Loucy (cell line): Measurements from ENCODE around the gene OSBPL2.

ENCODE experiments used
- H2AFZ ChIP-seq: fragments of 200-600 bp; sonication (generic); 2 replicates; pipeline ENCODE4 v1.6.0; 2016; ENCODE audit warnings: antibody characterized with exemption, mild to moderate bottlenecking, low read length, moderate library complexity
- H3F3A ChIP-seq: fragments of 200-600 bp; 2 replicates; pipeline ENCODE4 v1.6.0; 2016; ENCODE audit warnings: antibody characterized with exemption, low read depth, mild to moderate bottlenecking
- H3K27me3 ChIP-seq: fragments of 200-600 bp; sonication (generic); 2 replicates; pipeline ENCODE4 v1.6.1; 2014; ENCODE audit warnings: low read length, mild to moderate bottlenecking; ENCODE audit not compliant: insufficient read depth, poor library complexity, severe bottlenecking
- H3K36me3 ChIP-seq: fragments of 200-600 bp; sonication (generic); 2 replicates; pipeline ENCODE4 v1.6.1; 2016; ENCODE audit warnings: low read length; ENCODE audit not compliant: insufficient read depth
- H3K4me1 ChIP-seq: fragments of 200-600 bp; sonication (generic); 2 replicates; pipeline ENCODE4 v1.5.1; 2014; ENCODE audit warnings: low read length, mild to moderate bottlenecking; ENCODE audit not compliant: insufficient read depth, poor library complexity, severe bottlenecking
- H3K4me2 ChIP-seq: fragments of 200-600 bp; sonication (generic); 2 replicates; pipeline ENCODE4 v1.6.0; 2014; ENCODE audit warnings: antibody characterized with exemption, low read length, low read depth, mild to moderate bottlenecking; ENCODE audit not compliant: poor library complexity, severe bottlenecking
- H3K4me3 ChIP-seq: fragments of 200-600 bp; sonication (generic); 2 replicates; pipeline ENCODE4 v1.5.1; 2014; ENCODE audit warnings: low read length, mild to moderate bottlenecking, mixed read lengths; ENCODE audit not compliant: poor library complexity, severe bottlenecking
- H3K79me2 ChIP-seq: fragments of 200-600 bp; sonication (generic); 2 replicates; pipeline ENCODE4 v1.6.1; 2014; ENCODE audit warnings: low read length; ENCODE audit not compliant: insufficient read depth
- H3K9ac ChIP-seq: fragments of 200-600 bp; sonication (generic); 2 replicates; pipeline ENCODE4 v1.6.0; 2014; ENCODE audit warnings: mild to moderate bottlenecking, low read depth, low read length, moderate library complexity; ENCODE audit not compliant: poor library complexity, severe bottlenecking
- H3K9me2 ChIP-seq: fragments of 200-600 bp; sonication (generic); replicated peaks from 2 replicates; pipeline ENCODE4 v1.6.1; 2016; ENCODE audit warnings: low read depth, low read length, mixed read lengths
- H3K9me3 ChIP-seq: fragments of 200-600 bp; sonication (generic); 2 replicates; pipeline ENCODE4 v1.6.1; 2014; ENCODE audit warnings: mild to moderate bottlenecking, antibody characterized with exemption, low read length, low read depth; ENCODE audit not compliant: insufficient read depth
- H4K20me1 ChIP-seq: fragments of 200-600 bp; sonication (generic); 2 replicates; pipeline ENCODE4 v1.6.0; 2014; ENCODE audit warnings: antibody characterized with exemption, low read length, mild to moderate bottlenecking; ENCODE audit not compliant: insufficient read depth, poor library complexity, severe bottlenecking
- CTCF ChIP-seq: fragments of 200-600 bp; sonication (generic); conservative IDR thresholded peaks from 2 replicates; pipeline ENCODE4 v1.5.1; 2014; ENCODE audit warnings: mild to moderate bottlenecking, antibody characterized with exemption, low read length
- EZH2phosphoT487 ChIP-seq: fragments of 200-600 bp; IDR thresholded peaks from 2 replicates; pipeline ENCODE4 v1.6.1; 2018; ENCODE audit warnings: antibody characterized with exemption, mild to moderate bottlenecking, moderate library complexity, borderline replicate concordance

OSBPL2 gene

GRCh38 chr20:62217913-62218773, 20.2 kb upstream of the OSBPL2 start:
- Histone ChIP-seq H2AFZ (no peak overlapping the region), H3K9ac (no peak overlapping the region), H3K79me2 (no peaks in the 10 kb centered on the region), H3K4me1 (no peaks in the 10 kb centered on the region), H4K20me1 (no peaks in the 10 kb centered on the region), H3F3A (no peaks in the 10 kb centered on the region), H3K9me2 (no peaks in the 10 kb centered on the region), H3K9me3 (no peaks in the 10 kb centered on the region), H3K27me3 (no peaks in the 10 kb centered on the region), H3K4me2 (no peak overlapping the region), H3K36me3 (no peaks in the 10 kb centered on the region), H3K4me3 (no peak overlapping the region)
- no peak for TF ChIP-seq CTCF

- H3F3A ChIP-seq: no peaks in the 10 kb centered on the region
- H3K4me3 ChIP-seq: no peak overlapping the region
- no peaks in the 10 kb centered on the region for H3K9me3 ChIP-seq
- no peak overlapping the region for H2AFZ ChIP-seq
- no peaks in the 10 kb centered on the region for H3K4me1 ChIP-seq
- H3K36me3 ChIP-seq: no peaks in the 10 kb centered on the region
- no peaks in the 10 kb centered on the region for H3K27me3 ChIP-seq
- TF ChIP-seq EZH2phosphoT487: no peak
- TF ChIP-seq CTCF: no peak
- H3K9me2 ChIP-seq: no peaks in the 10 kb centered on the region
- H3K9ac ChIP-seq: no peak overlapping the region
- no peak overlapping the region for H3K4me2 ChIP-seq
- no peaks in the 10 kb centered on the region for H4K20me1 ChIP-seq
- no peaks in the 10 kb centered on the region for H3K79me2 ChIP-seq
These were observed 19.0 kb upstream of the OSBPL2 start for GRCh38 chr20:62219101-62219991.

GRCh38 chr20:62219992-62220665, 18.2 kb upstream of the OSBPL2 start, which contains the start of gene HRH3:
HRH3 (minus strand) TSS chr20:62220278; CDS start chr20:62219970, 308 bp downstream.
- no peak within 1 kb of the TSS for H3K4me2 ChIP-seq
- H3F3A ChIP-seq: no peaks in the 10 kb centered on the region
- H3K79me2 ChIP-seq: no peaks in the 10 kb centered on the region
- H3K36me3 ChIP-seq: no peaks in the 10 kb centered on the region
- no peak within 1 kb of the TSS for H3K9ac ChIP-seq
- H4K20me1 ChIP-seq: no peaks in the 10 kb centered on the region
- H2AFZ ChIP-seq: no peak within 1 kb of the TSS
- H3K9me2 ChIP-seq: no peaks in the 10 kb centered on the region
- no peaks in the 10 kb centered on the region for H3K27me3 ChIP-seq
- no peaks in the 10 kb centered on the region for H3K9me3 ChIP-seq
- TF ChIP-seq EZH2phosphoT487 (no peak), CTCF (no peak)
- H3K4me3 ChIP-seq: no peak within 1 kb of the TSS
- no peaks in the 10 kb centered on the region for H3K4me1 ChIP-seq
